Measurements from ENCODE around the gene MKRN2OS.

DNA sequence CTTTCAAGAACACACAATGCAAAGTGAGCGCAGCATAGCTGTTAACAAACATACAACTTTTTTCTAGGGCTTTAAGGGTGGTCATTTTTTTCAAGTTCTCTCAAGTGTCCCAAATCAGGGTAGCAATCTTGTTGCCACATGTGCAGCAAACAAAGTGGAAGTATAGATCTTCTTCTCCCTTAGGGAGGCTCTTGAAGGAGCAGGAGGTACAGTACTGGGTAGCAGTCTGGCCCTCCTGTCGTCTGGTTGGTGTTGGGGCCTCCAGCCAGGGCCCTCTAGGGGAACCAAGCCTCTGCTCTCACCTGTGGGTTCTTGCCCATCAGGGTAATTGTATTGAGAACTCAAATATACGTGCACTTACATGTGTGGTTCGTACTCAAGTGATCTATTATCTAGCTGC, 37.4 kb upstream of the MKRN2OS start:
- TF ChIP-seq, protein P1, sequence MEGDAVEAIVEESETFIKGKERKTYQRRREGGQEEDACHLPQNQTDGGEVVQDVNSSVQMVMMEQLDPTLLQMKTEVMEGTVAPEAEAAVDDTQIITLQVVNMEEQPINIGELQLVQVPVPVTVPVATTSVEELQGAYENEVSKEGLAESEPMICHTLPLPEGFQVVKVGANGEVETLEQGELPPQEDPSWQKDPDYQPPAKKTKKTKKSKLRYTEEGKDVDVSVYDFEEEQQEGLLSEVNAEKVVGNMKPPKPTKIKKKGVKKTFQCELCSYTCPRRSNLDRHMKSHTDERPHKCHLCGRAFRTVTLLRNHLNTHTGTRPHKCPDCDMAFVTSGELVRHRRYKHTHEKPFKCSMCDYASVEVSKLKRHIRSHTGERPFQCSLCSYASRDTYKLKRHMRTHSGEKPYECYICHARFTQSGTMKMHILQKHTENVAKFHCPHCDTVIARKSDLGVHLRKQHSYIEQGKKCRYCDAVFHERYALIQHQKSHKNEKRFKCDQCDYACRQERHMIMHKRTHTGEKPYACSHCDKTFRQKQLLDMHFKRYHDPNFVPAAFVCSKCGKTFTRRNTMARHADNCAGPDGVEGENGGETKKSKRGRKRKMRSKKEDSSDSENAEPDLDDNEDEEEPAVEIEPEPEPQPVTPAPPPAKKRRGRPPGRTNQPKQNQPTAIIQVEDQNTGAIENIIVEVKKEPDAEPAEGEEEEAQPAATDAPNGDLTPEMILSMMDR (IDR thresholded peaks at IDR 0.05; ENCODE audit: low read depth, low read length) = no peak
- TF ChIP-seq EZH2phosphoT487 (IDR thresholded peaks at IDR 0.05; ENCODE audit: low read depth) = no peak

All from OCI-LY3 (cell line).